GM12878 (cell line): Measurements from ENCODE around the gene NTN3. TPM values are rescaled to one million over a fixed set of nuclear protein-coding genes. Genes with fewer than 3 reads are reported as not detected.

Source experiments
- BCL11A ChIP-seq: IDR thresholded peaks from 2 replicates; pipeline ENCODE4 v1.6.1; 2011; ENCODE audit warnings: low read depth, low read length
- CBX5 ChIP-seq: sonication (generic); IDR thresholded peaks from 2 replicates; pipeline ENCODE4 v1.6.1; 2016; ENCODE audit warnings: low read depth, moderate library complexity, mild to moderate bottlenecking, inconsistent platforms
- EP300 ChIP-seq, 2 experiments: fragments of 150-350 bp in 1 of 2; IDR thresholded peaks; 2 replicates each; pipeline ENCODE4 v1.6.1; 2011 to 2012; ENCODE audit warnings: low read depth in 2 of 2, low read length in 2 of 2, borderline replicate concordance in 1 of 2, improper control_type of control experiment in 1 of 2, inconsistent platforms in 1 of 2; ENCODE audit not compliant: control insufficient read depth in 1 of 2
- FOXK2 ChIP-seq: fragments of 450-650 bp; IDR thresholded peaks from 2 replicates; pipeline ENCODE4 v1.6.1; 2017; ENCODE audit warnings: mild to moderate bottlenecking, moderate library complexity
- GABPA ChIP-seq: IDR thresholded peaks from 2 replicates; pipeline ENCODE4 v1.6.1; 2014; ENCODE audit warnings: antibody characterized with exemption, low read depth, mild to moderate bottlenecking, inconsistent platforms
- IRF4 ChIP-seq: IDR thresholded peaks from 2 replicates; pipeline ENCODE4 v1.6.1; 2011; ENCODE audit warnings: low read depth, low read length
- KLF5 ChIP-seq: fragments of 450-650 bp; IDR thresholded peaks from 2 replicates; pipeline ENCODE4 v1.6.1; 2014; ENCODE audit warnings: mild to moderate bottlenecking; ENCODE audit not compliant: partially characterized antibody
- MTA3 ChIP-seq: IDR thresholded peaks from 2 replicates; pipeline ENCODE4 v1.6.1; 2012; ENCODE audit warnings: low read length, inconsistent platforms, borderline replicate concordance
- NFYB ChIP-seq: IDR thresholded peaks from 2 replicates; pipeline ENCODE4 v1.6.1; 2011; ENCODE audit warnings: low read depth, mild to moderate bottlenecking, low read length, improper control_type of control experiment, moderate library complexity; ENCODE audit not compliant: insufficient read depth
- NRF1 ChIP-seq: conservative IDR thresholded peaks from 2 replicates; pipeline ENCODE4 v1.6.1; 2011; ENCODE audit warnings: mild to moderate bottlenecking, low read depth, low read length, improper control_type of control experiment
- PAX5 ChIP-seq: IDR thresholded peaks from 2 replicates; pipeline ENCODE4 v1.6.1; 2011; ENCODE audit warnings: low read depth, low read length, borderline replicate concordance
- PAX8 ChIP-seq: fragments of 450-650 bp; IDR thresholded peaks from 2 replicates; pipeline ENCODE4 v1.6.1; 2017; ENCODE audit warnings: mild to moderate bottlenecking, moderate library complexity
- PML ChIP-seq: IDR thresholded peaks from 2 replicates; pipeline ENCODE4 v1.6.1; 2012; ENCODE audit warnings: low read length, inconsistent platforms
- RCOR1 ChIP-seq: conservative IDR thresholded peaks from 2 replicates; pipeline ENCODE4 v1.6.1; 2012; ENCODE audit warnings: low read depth, low read length, improper control_type of control experiment
- SIX5 ChIP-seq: IDR thresholded peaks from 2 replicates; pipeline ENCODE4 v1.6.1; 2011; ENCODE audit warnings: mild to moderate bottlenecking, low read depth, low read length, moderate library complexity; ENCODE audit not compliant: severe bottlenecking
- SMAD5 ChIP-seq: IDR thresholded peaks from 2 replicates; pipeline ENCODE4 v1.6.1; 2016; ENCODE audit warnings: antibody characterized with exemption, low read depth
- SUZ12 ChIP-seq: fragments of 200-600 bp; sonication (generic); IDR thresholded peaks from one replicate; pipeline ENCODE4 v1.6.1; 2018; ENCODE audit warnings: antibody characterized with exemption, mild to moderate bottlenecking; ENCODE audit not compliant: unreplicated experiment
- YBX1 ChIP-seq: fragments of 450-650 bp; IDR thresholded peaks from 2 replicates; pipeline ENCODE4 v1.6.1; 2016; ENCODE audit warnings: antibody characterized with exemption
- ZBED1 ChIP-seq: IDR thresholded peaks from 2 replicates; pipeline ENCODE4 v1.6.1; 2016; ENCODE audit warnings: borderline replicate concordance
- ZNF217 ChIP-seq: fragments of 450-650 bp; IDR thresholded peaks from 2 replicates; pipeline ENCODE4 v1.6.1; 2017; ENCODE audit warnings: antibody characterized with exemption, mild to moderate bottlenecking
- ZNF24 ChIP-seq: fragments of 450-650 bp; IDR thresholded peaks from 2 replicates; pipeline ENCODE4 v1.6.1; 2017; ENCODE audit warnings: antibody characterized with exemption, mild to moderate bottlenecking
- polyA plus RNA-seq, 11 experiments: library from polyadenylated mRNA; depleted of rRNA in 4 of 11; unstranded in 6 of 11; stranded (reverse) in 5 of 11; fragments of >200 nt; fragmentation: Nextera tagmentation in 4 of 11; fragmentation: Illumina TruSeq in 1 of 11; extraction: Ambion mirVana in 4 of 11; extraction: Trizol in 1 of 11; gene quantifications; 1 replicate in 1 of 11; 2 replicates in 10 of 11; pipeline versions ENCODE4 v1.2.1 to v1.2.3, GENCODE V29; 2011 to 2016; ENCODE audit warnings: inconsistent platforms in 2 of 11, missing spikeins in 2 of 11, low read depth in 1 of 11
- total RNA-seq, 4 experiments: library from RNA; depleted of rRNA in 3 of 4; stranded (reverse); fragments of >200 nt in 3 of 4; fragmentation: Illumina TruSeq in 1 of 4; extraction: Trizol in 1 of 4; gene quantifications; 2 replicates each; pipeline versions ENCODE4 v1.2.1 to v1.2.3, GENCODE V29; 2013 to 2021
- TF ChIP-seq, protein P1 (sequence below): fragments of 450-650 bp; IDR thresholded peaks from 2 replicates; pipeline ENCODE4 v1.6.1; 2018; ENCODE audit warnings: borderline replicate concordance, mild to moderate bottlenecking; ENCODE audit not compliant: partially characterized antibody
- TF ChIP-seq, protein P2 (sequence below): IDR thresholded peaks from 2 replicates; pipeline ENCODE4 v1.6.1; 2011; ENCODE audit warnings: low read depth, mild to moderate bottlenecking, low read length, moderate library complexity, borderline replicate concordance; ENCODE audit errors: extremely low read depth
- TF ChIP-seq, protein P3 (sequence below): fragments of 450-650 bp; IDR thresholded peaks from 2 replicates; pipeline ENCODE4 v1.6.1; 2018; ENCODE audit warnings: mild to moderate bottlenecking, low read depth, moderate library complexity; ENCODE audit not compliant: partially characterized antibody
- TF ChIP-seq, protein P4 (sequence below): IDR thresholded peaks from 2 replicates; pipeline ENCODE4 v1.6.1; 2011; ENCODE audit warnings: borderline replicate concordance, low read depth, mild to moderate bottlenecking, moderate library complexity, low read length; ENCODE audit not compliant: insufficient read depth, poor library complexity, severe bottlenecking

The NTN3 gene
- total and polyA plus RNA-seq, 10 of the 15 experiments (the other 5 are each of a cell fraction or from before 2014, with no cell fraction given): 0.04 TPM; not detected in 9

DNA sequence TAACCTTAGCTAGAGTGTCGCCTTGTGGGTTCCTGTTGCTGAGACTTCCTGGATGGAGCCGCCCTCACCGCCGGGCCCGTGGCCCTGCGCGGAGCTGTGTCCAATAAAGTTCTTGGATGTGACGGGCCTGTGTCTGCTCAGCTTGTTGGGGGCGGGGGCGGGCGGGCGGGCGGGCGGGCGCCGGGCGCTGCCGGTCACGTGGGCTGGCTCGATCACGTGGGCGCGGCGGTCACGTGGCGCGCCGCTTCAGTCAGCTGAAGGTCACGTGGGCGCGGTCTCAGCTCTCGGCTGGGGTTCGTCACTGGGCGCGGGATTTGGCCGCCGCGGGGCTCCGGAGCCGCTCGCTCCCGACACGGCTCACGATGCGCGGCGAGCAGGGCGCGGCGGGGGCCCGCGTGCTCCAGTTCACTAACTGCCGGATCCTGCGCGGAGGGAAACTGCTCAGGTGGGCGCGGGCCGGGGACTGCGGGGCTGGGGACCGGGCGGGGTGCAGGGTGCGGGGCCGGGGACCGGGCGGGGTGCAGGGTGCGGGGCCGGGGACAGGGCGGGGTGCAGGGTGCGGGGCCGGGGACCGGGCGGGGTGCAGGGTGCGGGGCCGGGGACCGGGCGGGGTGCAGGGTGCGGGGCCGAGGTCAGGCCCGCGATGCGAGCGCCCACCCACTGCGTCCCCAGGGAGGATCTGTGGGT is 49.1 kb downstream of the NTN3 start, which contains the start of gene AMDHD2 (continued):
- TF ChIP-seq YBX1: no peak
- no peak for TF ChIP-seq EP300 (IDR thresholded peaks at IDR 0.05; ENCODE audit: borderline replicate concordance in 1 of 2, control insufficient read depth in 1 of 2, low read depth in 2 of 2, low read length in 2 of 2)
- TF ChIP-seq ZNF24: no peak
- no peak for TF ChIP-seq GABPA
- TF ChIP-seq SMAD5: no peak
- no peak for TF ChIP-seq PAX8
- TF ChIP-seq RCOR1: no peak
- no peak for TF ChIP-seq SUZ12
- TF ChIP-seq, protein P1, sequence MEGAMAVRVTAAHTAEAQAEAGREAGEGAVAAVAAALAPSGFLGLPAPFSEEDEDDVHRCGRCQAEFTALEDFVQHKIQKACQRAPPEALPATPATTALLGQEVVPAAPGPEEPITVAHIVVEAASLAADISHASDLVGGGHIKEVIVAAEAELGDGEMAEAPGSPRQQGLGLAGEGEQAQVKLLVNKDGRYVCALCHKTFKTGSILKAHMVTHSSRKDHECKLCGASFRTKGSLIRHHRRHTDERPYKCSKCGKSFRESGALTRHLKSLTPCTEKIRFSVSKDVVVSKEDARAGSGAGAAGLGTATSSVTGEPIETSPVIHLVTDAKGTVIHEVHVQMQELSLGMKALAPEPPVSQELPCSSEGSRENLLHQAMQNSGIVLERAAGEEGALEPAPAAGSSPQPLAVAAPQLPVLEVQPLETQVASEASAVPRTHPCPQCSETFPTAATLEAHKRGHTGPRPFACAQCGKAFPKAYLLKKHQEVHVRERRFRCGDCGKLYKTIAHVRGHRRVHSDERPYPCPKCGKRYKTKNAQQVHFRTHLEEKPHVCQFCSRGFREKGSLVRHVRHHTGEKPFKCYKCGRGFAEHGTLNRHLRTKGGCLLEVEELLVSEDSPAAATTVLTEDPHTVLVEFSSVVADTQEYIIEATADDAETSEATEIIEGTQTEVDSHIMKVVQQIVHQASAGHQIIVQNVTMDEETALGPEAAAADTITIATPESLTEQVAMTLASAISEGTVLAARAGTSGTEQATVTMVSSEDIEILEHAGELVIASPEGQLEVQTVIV: no peak
- TF ChIP-seq, protein P2, sequence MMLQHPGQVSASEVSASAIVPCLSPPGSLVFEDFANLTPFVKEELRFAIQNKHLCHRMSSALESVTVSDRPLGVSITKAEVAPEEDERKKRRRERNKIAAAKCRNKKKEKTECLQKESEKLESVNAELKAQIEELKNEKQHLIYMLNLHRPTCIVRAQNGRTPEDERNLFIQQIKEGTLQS: peak; percentile 100
- peak; percentile 58; the same call in 1 of the 2 replicates for TF ChIP-seq BCL11A
- TF ChIP-seq PML: no peak
- no peak; the same call in 1 of the 2 replicates for TF ChIP-seq MTA3
- no peak for TF ChIP-seq SIX5
- no peak for TF ChIP-seq FOXK2
- TF ChIP-seq, protein P3, sequence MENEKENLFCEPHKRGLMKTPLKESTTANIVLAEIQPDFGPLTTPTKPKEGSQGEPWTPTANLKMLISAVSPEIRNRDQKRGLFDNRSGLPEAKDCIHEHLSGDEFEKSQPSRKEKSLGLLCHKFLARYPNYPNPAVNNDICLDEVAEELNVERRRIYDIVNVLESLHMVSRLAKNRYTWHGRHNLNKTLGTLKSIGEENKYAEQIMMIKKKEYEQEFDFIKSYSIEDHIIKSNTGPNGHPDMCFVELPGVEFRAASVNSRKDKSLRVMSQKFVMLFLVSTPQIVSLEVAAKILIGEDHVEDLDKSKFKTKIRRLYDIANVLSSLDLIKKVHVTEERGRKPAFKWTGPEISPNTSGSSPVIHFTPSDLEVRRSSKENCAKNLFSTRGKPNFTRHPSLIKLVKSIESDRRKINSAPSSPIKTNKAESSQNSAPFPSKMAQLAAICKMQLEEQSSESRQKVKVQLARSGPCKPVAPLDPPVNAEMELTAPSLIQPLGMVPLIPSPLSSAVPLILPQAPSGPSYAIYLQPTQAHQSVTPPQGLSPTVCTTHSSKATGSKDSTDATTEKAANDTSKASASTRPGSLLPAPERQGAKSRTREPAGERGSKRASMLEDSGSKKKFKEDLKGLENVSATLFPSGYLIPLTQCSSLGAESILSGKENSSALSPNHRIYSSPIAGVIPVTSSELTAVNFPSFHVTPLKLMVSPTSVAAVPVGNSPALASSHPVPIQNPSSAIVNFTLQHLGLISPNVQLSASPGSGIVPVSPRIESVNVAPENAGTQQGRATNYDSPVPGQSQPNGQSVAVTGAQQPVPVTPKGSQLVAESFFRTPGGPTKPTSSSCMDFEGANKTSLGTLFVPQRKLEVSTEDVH: no peak
- peak; percentile 88 for TF ChIP-seq PAX5
- no peak; the same call in 1 of the 2 replicates for TF ChIP-seq ZBED1
- no peak for TF ChIP-seq ZNF217
- no peak for TF ChIP-seq IRF4
- no peak for TF ChIP-seq NFYB
- no peak for TF ChIP-seq KLF5
- TF ChIP-seq CBX5: no peak
- TF ChIP-seq, protein P4, sequence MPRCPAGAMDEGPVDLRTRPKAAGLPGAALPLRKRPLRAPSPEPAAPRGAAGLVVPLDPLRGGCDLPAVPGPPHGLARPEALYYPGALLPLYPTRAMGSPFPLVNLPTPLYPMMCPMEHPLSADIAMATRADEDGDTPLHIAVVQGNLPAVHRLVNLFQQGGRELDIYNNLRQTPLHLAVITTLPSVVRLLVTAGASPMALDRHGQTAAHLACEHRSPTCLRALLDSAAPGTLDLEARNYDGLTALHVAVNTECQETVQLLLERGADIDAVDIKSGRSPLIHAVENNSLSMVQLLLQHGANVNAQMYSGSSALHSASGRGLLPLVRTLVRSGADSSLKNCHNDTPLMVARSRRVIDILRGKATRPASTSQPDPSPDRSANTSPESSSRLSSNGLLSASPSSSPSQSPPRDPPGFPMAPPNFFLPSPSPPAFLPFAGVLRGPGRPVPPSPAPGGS: peak; percentile 98
- TF ChIP-seq NRF1: no peak
